Ishikawa (cell line): ENCODE measurements around the gene BPIFB1.

Experiments used
- CEBPB ChIP-seq: IDR thresholded peaks from 2 replicates; pipeline ENCODE4 v1.6.1; 2012
- CREB1 ChIP-seq: IDR thresholded peaks from 2 replicates; pipeline ENCODE4 v1.6.1; 2012; ENCODE audit warnings: low read depth
- EGR1 ChIP-seq: IDR thresholded peaks from 2 replicates; pipeline ENCODE4 v1.6.1; 2012
- EP300 ChIP-seq: IDR thresholded peaks from 2 replicates; pipeline ENCODE4 v1.6.1; 2012; ENCODE audit warnings: borderline replicate concordance
- FOXM1 ChIP-seq: IDR thresholded peaks from 2 replicates; pipeline ENCODE4 v1.6.1; 2012; ENCODE audit warnings: low read depth, borderline replicate concordance
- MAX ChIP-seq: IDR thresholded peaks from 2 replicates; pipeline ENCODE4 v1.6.1; 2012
- NFIC ChIP-seq: IDR thresholded peaks from 2 replicates; pipeline ENCODE4 v1.6.1; 2012
- RAD21 ChIP-seq: IDR thresholded peaks from 2 replicates; pipeline ENCODE4 v1.6.1; 2012; ENCODE audit warnings: low read depth
- TAF1 ChIP-seq: IDR thresholded peaks from 2 replicates; pipeline ENCODE4 v1.6.1; 2012; ENCODE audit warnings: low read depth, mild to moderate bottlenecking
- TCF12 ChIP-seq: IDR thresholded peaks from 2 replicates; pipeline ENCODE4 v1.6.1; 2012; ENCODE audit warnings: low read depth
- TEAD4 ChIP-seq: IDR thresholded peaks from 2 replicates; pipeline ENCODE4 v1.6.1; 2012
- YY1 ChIP-seq: IDR thresholded peaks from 2 replicates; pipeline ENCODE4 v1.6.1; 2012; ENCODE audit warnings: low read depth
- ZBTB7A ChIP-seq: IDR thresholded peaks from 2 replicates; pipeline ENCODE4 v1.6.1; 2012; ENCODE audit warnings: low read depth
- TF ChIP-seq, protein P1 (sequence below): IDR thresholded peaks from 2 replicates; pipeline ENCODE4 v1.6.1; 2012
- TF ChIP-seq, protein P2 (sequence below): IDR thresholded peaks from 2 replicates; pipeline ENCODE4 v1.6.1; 2012; ENCODE audit warnings: low read depth, mild to moderate bottlenecking

BPIFB1 gene

DNA sequence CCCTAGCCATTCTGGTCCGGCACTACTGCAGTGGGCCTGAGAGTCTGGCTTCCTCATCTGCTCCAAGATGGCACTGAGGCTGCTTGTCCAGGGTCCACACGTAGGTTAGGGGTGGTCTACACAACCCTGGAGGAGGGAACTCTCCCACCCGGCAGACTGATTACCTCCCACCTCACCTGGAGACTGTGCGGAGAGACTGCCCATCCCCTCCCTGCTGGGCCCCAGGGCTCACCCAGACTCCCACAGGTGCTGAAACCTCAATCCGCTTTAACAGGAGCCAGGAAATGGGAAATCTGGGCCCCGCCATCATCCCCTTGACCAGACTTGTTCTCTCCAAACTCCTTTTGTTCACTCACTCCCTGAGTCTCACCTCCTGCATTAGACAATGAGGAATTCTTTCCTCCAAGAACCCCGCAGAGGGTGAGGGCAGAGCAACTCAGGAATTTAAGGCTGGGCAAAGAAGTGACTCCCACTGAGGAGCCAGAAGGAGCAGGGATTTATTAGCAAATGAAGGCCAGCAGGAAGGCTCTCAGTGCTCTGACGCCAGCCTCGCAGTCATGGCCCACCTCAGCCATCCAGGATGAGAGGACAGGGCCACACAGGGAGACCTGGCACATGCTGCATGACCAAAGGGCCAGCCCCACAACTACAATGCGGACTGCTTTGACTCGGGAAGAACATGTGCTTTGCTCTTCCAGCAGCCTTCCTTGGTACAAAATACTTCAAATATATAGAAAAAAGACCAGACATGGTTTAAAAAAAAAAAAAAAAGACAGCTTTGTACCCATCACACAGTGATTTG, 65.3 kb downstream of the BPIFB1 start:
- TF ChIP-seq ZBTB7A (no peak), YY1 (no peak), EGR1 (no peak), CEBPB (no peak), TCF12 (no peak), TEAD4 (no peak), FOXM1 (no peak), RAD21 (no peak), CREB1 (no peak), TAF1 (no peak), NFIC (no peak), EP300 (no peak), MAX (no peak)
- TF ChIP-seq, protein P1, sequence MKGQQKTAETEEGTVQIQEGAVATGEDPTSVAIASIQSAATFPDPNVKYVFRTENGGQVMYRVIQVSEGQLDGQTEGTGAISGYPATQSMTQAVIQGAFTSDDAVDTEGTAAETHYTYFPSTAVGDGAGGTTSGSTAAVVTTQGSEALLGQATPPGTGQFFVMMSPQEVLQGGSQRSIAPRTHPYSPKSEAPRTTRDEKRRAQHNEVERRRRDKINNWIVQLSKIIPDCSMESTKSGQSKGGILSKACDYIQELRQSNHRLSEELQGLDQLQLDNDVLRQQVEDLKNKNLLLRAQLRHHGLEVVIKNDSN, result no peak
- TF ChIP-seq, protein P2, sequence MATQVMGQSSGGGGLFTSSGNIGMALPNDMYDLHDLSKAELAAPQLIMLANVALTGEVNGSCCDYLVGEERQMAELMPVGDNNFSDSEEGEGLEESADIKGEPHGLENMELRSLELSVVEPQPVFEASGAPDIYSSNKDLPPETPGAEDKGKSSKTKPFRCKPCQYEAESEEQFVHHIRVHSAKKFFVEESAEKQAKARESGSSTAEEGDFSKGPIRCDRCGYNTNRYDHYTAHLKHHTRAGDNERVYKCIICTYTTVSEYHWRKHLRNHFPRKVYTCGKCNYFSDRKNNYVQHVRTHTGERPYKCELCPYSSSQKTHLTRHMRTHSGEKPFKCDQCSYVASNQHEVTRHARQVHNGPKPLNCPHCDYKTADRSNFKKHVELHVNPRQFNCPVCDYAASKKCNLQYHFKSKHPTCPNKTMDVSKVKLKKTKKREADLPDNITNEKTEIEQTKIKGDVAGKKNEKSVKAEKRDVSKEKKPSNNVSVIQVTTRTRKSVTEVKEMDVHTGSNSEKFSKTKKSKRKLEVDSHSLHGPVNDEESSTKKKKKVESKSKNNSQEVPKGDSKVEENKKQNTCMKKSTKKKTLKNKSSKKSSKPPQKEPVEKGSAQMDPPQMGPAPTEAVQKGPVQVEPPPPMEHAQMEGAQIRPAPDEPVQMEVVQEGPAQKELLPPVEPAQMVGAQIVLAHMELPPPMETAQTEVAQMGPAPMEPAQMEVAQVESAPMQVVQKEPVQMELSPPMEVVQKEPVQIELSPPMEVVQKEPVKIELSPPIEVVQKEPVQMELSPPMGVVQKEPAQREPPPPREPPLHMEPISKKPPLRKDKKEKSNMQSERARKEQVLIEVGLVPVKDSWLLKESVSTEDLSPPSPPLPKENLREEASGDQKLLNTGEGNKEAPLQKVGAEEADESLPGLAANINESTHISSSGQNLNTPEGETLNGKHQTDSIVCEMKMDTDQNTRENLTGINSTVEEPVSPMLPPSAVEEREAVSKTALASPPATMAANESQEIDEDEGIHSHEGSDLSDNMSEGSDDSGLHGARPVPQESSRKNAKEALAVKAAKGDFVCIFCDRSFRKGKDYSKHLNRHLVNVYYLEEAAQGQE, result no peak

DNA sequence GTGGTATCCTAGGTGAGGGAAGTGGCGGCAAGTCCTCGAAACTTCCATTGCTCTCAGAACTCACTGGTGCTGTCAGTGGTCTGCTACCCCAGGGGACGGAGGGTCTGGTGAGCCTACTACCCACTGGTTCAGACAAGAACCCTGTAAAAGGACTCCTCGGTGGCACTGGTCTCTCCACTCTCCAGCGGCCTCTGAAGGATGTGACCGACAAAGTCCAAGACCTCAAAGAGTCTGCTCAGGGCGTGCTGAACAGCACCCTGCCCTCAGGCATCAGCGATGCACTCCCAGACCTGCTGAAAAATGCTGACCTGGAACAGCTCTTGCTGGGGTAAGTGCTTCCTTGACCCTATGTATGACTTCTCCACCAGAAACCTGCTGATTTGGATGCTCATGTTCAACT, 66.5 kb downstream of the BPIFB1 start:
- TF ChIP-seq FOXM1 (no peak), TAF1 (no peak), CEBPB (no peak), YY1 (no peak), NFIC (no peak), TEAD4 (no peak)
- TF ChIP-seq, protein P2, result no peak
- TF ChIP-seq, protein P1, result no peak

GRCh38 chr20:33351696-33352095, 68.7 kb downstream of the BPIFB1 start:
- TF ChIP-seq EGR1, result no peak
- no peak for TF ChIP-seq EP300
- no peak for TF ChIP-seq YY1
- TF ChIP-seq CEBPB, result no peak
- TF ChIP-seq RAD21, result no peak
- TF ChIP-seq TEAD4, result no peak
- TF ChIP-seq TCF12, result no peak
- TF ChIP-seq, protein P1, result no peak

- no peak for TF ChIP-seq CREB1
- no peak for TF ChIP-seq YY1
- TF ChIP-seq, protein P2, result no peak
- no peak for TF ChIP-seq TEAD4
- no peak for TF ChIP-seq RAD21
- no peak for TF ChIP-seq ZBTB7A
- TF ChIP-seq CEBPB, result no peak
- TF ChIP-seq TAF1, result no peak
- no peak for TF ChIP-seq FOXM1
- no peak for TF ChIP-seq EGR1
- no peak for TF ChIP-seq MAX
- no peak for TF ChIP-seq TCF12
- TF ChIP-seq EP300, result no peak
- no peak for TF ChIP-seq NFIC
- TF ChIP-seq, protein P1, result no peak
Observed at GRCh38 chr20:33352258-33353012, 69.4 kb downstream of the BPIFB1 start.
